Gastroesophageal sphincter (tissue), 4 donors: Measurements from ENCODE around the gene BCKDHA. TPM values are rescaled to one million over a fixed set of nuclear protein-coding genes. Genes with fewer than 3 reads are reported as not detected.

Experiments
- ATAC-seq: fragments of 150-250 bp; one replicate; pipeline ENCODE4 v1.9.1; 2016; ENCODE audit warnings: mild to moderate bottlenecking, moderate library complexity
- H3K27ac ChIP-seq, 4 donors: fragments of 200-600 bp; sonication (generic) in 3 of 4; 1 replicate in 3 of 4; 2 replicates in 1 of 4; pipeline ENCODE4 v1.5.1; 2016 to 2019
- H3K27me3 ChIP-seq: fragments of 200-600 bp; sonication (generic); one replicate; pipeline ENCODE4 v1.5.1; 2019
- H3K36me3 ChIP-seq, 2 donors: fragments of 200-600 bp; sonication (generic); one replicate each; pipeline ENCODE4 v1.5.1; 2019; ENCODE audit warnings: control low read depth in 1 of 2
- H3K4me1 ChIP-seq, 3 donors: fragments of 200-600 bp; sonication (generic); 1 replicate in 2 of 3; 2 replicates in 1 of 3; pipeline ENCODE4 v1.5.1; 2016 to 2019; ENCODE audit warnings: control low read depth in 2 of 3
- H3K4me3 ChIP-seq, 2 donors: fragments of 200-600 bp; sonication (generic); one replicate each; pipeline ENCODE4 v1.5.1; 2019; ENCODE audit warnings: mild to moderate bottlenecking in 1 of 2, moderate library complexity in 1 of 2
- H3K9me3 ChIP-seq, 3 donors: fragments of 200-600 bp; sonication (generic); one replicate each; pipeline ENCODE4 v1.5.1; 2017 to 2019; ENCODE audit warnings: control low read depth in 2 of 3
- EP300 ChIP-seq: sonication (generic); formaldehyde crosslinking; IDR thresholded peaks from one replicate; pipeline ENCODE4 v1.6.1; 2017; ENCODE audit warnings: antibody characterized with exemption, mild to moderate bottlenecking
- POLR2A ChIP-seq, 2 donors: fragments of 450-650 bp; IDR thresholded peaks; one replicate each; pipeline ENCODE4 v1.6.1; 2017; ENCODE audit warnings: antibody characterized with exemption in 2 of 2, mild to moderate bottlenecking in 2 of 2, moderate library complexity in 1 of 2
- POLR2AphosphoS5 ChIP-seq: sonication (generic); formaldehyde crosslinking; IDR thresholded peaks from one replicate; pipeline ENCODE4 v1.6.1; 2017; ENCODE audit warnings: antibody characterized with exemption
- WGBS, 2 donors: methylation state at CpG; one replicate each; pipeline ENCODE4 v1.1.5; 2018; ENCODE audit warnings: low coverage in 1 of 2; 5-methylcytosine and 5-hydroxymethylcytosine counted together
- total RNA-seq, 4 donors: library from RNA; depleted of rRNA; stranded (reverse); fragments of >200 nt; gene quantifications; one replicate each; pipeline ENCODE4 v1.1.0, GENCODE V29; 2016
- TF ChIP-seq, protein P1 (sequence below), 4 experiments: fragments of 200-600 bp in 2 of 4; fragments of 450-650 bp in 2 of 4; sonication (generic) in 1 of 4; IDR thresholded peaks; one replicate each; pipeline ENCODE4 v1.5.1; 2017 to 2019; ENCODE audit warnings: antibody characterized with exemption in 4 of 4, mild to moderate bottlenecking in 2 of 4, moderate library complexity in 2 of 4

BCKDHA gene
- total RNA-seq, 4 donors from 2014 or later: 35.0 to 47.9 (median 38.3) TPM

DNA sequence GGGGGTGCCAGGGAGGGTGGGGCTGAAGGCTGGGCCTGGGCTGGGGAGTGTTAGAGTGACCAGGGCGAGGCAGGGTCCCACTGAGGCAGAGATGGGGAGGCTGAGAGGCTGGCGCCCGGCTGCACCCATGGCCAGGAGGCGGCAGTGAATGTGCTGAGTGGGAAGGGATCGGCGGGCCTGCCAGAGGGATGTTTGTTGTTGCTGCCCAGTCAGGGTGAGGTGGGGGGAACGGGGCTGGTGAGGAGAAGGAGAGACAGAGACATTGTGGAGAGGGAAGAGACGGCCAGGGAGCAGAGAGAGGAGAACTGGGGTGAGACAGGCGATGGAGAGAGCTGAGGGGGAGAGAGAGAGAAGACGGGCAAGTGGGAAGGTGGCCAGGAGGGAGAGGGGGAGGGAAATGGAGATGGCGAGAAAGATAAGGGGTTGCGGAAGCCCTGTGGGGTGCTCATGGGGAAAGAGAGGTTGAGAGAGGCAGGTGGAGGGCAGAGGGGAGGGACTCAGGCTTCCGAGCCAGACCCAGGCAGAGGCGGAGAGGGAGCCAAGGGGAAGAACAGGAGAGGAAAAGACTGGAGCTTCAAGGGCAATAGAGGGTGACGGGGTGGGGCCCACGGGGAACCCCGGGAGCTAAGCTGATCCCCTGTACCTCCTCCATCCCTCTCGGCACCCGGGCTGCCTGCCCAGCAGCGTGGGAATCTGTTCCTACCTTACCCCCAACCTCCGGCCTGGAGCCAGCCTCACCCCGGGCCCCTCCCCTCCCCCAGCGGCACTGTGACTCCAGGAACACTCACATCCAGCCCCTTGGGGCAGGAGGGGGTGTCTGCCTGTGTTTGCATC lies 30.2 kb downstream of the BCKDHA start:
- H3K27ac ChIP-seq: peak overlapping the region; percentile 19 to 88 (median 85)
- H3K27me3 ChIP-seq: no peaks in the 10 kb centered on the region
- TF ChIP-seq EP300: no peak
- TF ChIP-seq, protein P1, sequence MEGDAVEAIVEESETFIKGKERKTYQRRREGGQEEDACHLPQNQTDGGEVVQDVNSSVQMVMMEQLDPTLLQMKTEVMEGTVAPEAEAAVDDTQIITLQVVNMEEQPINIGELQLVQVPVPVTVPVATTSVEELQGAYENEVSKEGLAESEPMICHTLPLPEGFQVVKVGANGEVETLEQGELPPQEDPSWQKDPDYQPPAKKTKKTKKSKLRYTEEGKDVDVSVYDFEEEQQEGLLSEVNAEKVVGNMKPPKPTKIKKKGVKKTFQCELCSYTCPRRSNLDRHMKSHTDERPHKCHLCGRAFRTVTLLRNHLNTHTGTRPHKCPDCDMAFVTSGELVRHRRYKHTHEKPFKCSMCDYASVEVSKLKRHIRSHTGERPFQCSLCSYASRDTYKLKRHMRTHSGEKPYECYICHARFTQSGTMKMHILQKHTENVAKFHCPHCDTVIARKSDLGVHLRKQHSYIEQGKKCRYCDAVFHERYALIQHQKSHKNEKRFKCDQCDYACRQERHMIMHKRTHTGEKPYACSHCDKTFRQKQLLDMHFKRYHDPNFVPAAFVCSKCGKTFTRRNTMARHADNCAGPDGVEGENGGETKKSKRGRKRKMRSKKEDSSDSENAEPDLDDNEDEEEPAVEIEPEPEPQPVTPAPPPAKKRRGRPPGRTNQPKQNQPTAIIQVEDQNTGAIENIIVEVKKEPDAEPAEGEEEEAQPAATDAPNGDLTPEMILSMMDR (IDR thresholded peaks at IDR 0.05): peak in 1 of 4 experiments; percentile 14
- H3K9me3 ChIP-seq: no peaks in the 10 kb centered on the region
- 3% methylated on average over 16 to 19 of the region's 23 CpGs for WGBS, 2 donors
- H3K4me1 ChIP-seq: peaks cover 0 to 40% (median 20%) of the 10 kb centered on the region in 3 donors
- H3K4me3 ChIP-seq: peak overlapping the region; percentile 37 to 57
- peaks cover 0 to 65% of the 10 kb centered on the region in 2 donors for H3K36me3 ChIP-seq
- ATAC-seq: peak; percentile 63

DNA sequence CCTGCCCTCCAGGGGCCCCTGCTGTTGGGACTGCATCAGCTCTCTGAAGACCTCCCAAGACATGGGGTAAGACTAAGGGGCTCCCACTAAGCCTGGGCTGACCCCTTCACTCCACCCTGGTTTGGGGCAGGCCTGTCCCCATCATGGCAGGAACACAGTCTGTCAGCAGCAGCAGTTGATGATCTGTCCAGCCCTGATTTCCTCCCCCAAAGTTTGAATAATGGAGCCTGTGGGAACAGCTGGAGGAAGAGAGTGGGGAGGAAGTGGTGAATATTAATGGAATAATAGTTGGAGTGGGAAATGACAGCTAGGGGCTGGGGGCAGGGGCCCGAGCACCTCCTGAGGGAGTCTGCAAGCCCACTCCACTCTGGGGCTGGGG lies 30.9 kb downstream of the BCKDHA start:
- TF ChIP-seq, protein P1 (IDR thresholded peaks at IDR 0.05): no peak
- TF ChIP-seq POLR2A (IDR thresholded peaks at IDR 0.05) (no peak), EP300 (no peak), POLR2AphosphoS5 (no peak)
- Histone ChIP-seq H3K27ac (peak overlapping the region; percentile 19 to 88 (median 85)), H3K4me1 (peaks cover 0 to 40% (median 20%) of the 10 kb centered on the region in 3 donors), H3K9me3 (no peaks in the 10 kb centered on the region), H3K4me3 (peak overlapping the region in 1 of 2 donors; percentile 57), H3K36me3 (peaks cover 0 to 65% of the 10 kb centered on the region in 2 donors), H3K27me3 (no peaks in the 10 kb centered on the region)
- WGBS, 2 donors: no CpG with 5 or more reads among the region's 1 CpG
- ATAC-seq: no peak

DNA sequence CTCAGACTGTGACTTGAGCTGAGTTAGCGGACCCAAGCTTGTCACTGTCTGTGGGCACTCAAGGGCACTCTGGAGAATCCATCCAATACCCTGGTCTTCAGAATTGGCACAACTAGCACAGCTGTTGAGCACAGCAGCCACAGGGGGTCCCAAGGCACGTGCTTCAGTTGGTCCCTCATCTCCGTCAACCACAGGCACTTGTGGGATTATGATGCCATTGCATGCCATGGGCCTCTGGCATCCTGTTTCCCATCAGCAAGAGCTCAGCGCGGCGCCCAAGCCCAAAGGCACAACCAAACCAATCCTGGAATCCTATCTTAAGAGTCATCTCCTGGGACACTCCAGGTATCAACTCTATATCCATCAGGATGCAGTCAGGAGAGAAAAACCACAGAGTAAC lies 33.3 kb downstream of the BCKDHA start:
- peaks cover 0 to 30% (median 19%) of the 10 kb centered on the region in 3 donors for H3K4me1 ChIP-seq
- H3K4me3 ChIP-seq: no peak overlapping the region
- no peaks in the 10 kb centered on the region for H3K9me3 ChIP-seq
- no peaks in the 10 kb centered on the region for H3K27me3 ChIP-seq
- TF ChIP-seq POLR2AphosphoS5 (no peak), EP300 (no peak), POLR2A (IDR thresholded peaks at IDR 0.05) (no peak)
- TF ChIP-seq, protein P1 (IDR thresholded peaks at IDR 0.05): no peak
- H3K36me3 ChIP-seq: peaks cover 0 to 62% of the 10 kb centered on the region in 2 donors
- no peak for ATAC-seq
- 40% methylated on average over 1 of the region's 6 CpGs; no CpG with 5 or more reads in 1 of the 2 donors for WGBS, 2 donors
- no peak overlapping the region for H3K27ac ChIP-seq

DNA sequence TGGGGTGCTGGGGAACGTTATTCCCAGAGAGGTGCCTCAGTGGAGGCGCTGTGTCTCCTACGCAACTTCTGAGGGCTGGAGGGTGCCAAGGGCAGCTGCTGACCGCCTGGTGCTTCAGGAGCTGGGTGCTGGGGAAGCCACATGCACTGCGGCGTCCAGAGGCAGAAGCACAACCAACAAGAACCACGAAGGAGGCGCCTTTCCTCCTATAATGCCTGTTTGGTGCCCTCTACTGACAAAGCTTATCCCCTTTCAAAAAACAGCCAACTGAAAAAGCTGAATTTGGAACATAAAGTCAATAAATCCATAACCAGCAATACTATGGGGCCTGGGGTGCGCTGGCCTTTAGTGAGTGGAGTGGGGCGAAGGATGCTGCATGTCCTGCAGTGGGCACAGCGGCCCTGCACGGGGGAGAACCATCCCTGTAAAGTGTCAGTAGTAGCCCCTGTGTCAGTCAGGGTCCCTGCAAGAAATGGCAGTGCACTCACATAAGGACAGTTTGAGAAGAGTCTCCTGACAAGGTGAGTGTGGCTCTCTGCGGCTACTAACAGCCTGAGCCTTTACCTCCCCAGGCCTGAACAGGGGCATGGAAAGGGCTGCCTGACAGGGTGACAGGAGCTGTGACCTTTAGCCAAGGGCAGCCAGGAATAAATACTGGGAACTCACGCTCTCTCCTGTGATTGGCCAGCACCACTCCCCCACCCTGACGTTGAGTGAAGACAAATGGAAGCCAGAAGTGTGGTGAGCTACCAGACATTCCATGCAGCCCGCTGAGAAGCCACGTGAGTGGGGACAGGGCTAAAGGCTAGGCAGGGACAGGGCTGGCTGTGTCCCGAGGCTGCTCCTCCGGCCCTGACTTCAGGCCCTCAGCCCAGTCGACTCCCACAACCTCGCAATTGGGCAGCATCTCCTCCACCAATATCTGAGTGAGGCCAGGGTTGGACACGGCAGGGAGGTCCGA lies 34.1 kb downstream of the BCKDHA start:
- Histone ChIP-seq H3K27me3 (no peaks in the 10 kb centered on the region), H3K36me3 (peaks cover 0 to 63% of the 10 kb centered on the region in 2 donors), H3K27ac (peak overlapping the region in 1 of 4 donors; percentile 27), H3K4me1 (peaks cover 0 to 22% (median 12%) of the 10 kb centered on the region in 3 donors), H3K4me3 (no peak overlapping the region), H3K9me3 (no peaks in the 10 kb centered on the region)
- no peak for ATAC-seq
- TF ChIP-seq, protein P1 (IDR thresholded peaks at IDR 0.05): no peak
- TF ChIP-seq EP300 (no peak), POLR2A (IDR thresholded peaks at IDR 0.05) (no peak), POLR2AphosphoS5 (no peak)
- WGBS, 2 donors: 50 to 55% methylated on average over 1 to 11 of the region's 23 CpGs
